Omental fat pad (tissue), 4 donors: ENCODE measurements around the gene CSAD. TPM values are rescaled to one million over a fixed set of nuclear protein-coding genes. Genes with fewer than 3 reads are reported as not detected.

Source experiments
- ATAC-seq: fragments of 150-250 bp; one replicate; pipeline ENCODE4 v1.9.1; 2016; ENCODE audit warnings: mild to moderate bottlenecking, moderate library complexity; ENCODE audit not compliant: low FRiP score
- DNase-seq: peaks from one replicate; pipeline ENCODE4 v3.0.0-alpha.2; 2019; ENCODE audit warnings: low spot score
- total RNA-seq, 4 donors: library from RNA; depleted of rRNA; stranded (reverse); fragments of >200 nt; gene quantifications; one replicate each; pipeline ENCODE4 v1.1.0, GENCODE V29; 2016
- TF ChIP-seq, protein P1 (sequence below), 3 donors: fragments of 450-650 bp; IDR thresholded peaks; one replicate each; pipeline ENCODE4 v1.5.1; 2016 to 2017; ENCODE audit warnings: antibody characterized with exemption in 3 of 3, mild to moderate bottlenecking in 3 of 3, moderate library complexity in 2 of 3

Gene CSAD
- total RNA-seq, 4 donors from 2014 or later = 71.1 to 118 (median 81.7) TPM

DNA sequence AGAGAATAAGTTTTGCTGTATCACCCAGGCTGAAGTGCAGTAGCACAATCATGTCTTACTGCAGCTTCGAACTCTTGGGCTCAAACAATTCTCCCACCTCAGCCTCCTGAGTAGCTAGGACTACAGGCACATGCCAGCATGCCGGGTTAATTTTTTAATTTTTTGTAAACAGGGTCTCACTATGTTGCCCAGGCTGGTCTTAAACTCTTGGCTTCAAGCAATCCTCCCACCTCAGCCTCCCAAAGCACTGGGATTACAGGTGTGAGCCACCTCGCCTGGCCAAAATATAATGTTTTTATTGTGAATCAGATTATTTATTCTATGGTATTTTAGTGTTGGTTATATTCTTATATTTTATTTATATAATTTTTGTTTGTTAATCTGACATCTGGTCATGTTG lies 4.0 kb downstream of the CSAD start:
- DNase-seq (no peak), ATAC-seq (no peak)
- TF ChIP-seq, protein P1, sequence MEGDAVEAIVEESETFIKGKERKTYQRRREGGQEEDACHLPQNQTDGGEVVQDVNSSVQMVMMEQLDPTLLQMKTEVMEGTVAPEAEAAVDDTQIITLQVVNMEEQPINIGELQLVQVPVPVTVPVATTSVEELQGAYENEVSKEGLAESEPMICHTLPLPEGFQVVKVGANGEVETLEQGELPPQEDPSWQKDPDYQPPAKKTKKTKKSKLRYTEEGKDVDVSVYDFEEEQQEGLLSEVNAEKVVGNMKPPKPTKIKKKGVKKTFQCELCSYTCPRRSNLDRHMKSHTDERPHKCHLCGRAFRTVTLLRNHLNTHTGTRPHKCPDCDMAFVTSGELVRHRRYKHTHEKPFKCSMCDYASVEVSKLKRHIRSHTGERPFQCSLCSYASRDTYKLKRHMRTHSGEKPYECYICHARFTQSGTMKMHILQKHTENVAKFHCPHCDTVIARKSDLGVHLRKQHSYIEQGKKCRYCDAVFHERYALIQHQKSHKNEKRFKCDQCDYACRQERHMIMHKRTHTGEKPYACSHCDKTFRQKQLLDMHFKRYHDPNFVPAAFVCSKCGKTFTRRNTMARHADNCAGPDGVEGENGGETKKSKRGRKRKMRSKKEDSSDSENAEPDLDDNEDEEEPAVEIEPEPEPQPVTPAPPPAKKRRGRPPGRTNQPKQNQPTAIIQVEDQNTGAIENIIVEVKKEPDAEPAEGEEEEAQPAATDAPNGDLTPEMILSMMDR (IDR thresholded peaks at IDR 0.05) = no peak

DNA sequence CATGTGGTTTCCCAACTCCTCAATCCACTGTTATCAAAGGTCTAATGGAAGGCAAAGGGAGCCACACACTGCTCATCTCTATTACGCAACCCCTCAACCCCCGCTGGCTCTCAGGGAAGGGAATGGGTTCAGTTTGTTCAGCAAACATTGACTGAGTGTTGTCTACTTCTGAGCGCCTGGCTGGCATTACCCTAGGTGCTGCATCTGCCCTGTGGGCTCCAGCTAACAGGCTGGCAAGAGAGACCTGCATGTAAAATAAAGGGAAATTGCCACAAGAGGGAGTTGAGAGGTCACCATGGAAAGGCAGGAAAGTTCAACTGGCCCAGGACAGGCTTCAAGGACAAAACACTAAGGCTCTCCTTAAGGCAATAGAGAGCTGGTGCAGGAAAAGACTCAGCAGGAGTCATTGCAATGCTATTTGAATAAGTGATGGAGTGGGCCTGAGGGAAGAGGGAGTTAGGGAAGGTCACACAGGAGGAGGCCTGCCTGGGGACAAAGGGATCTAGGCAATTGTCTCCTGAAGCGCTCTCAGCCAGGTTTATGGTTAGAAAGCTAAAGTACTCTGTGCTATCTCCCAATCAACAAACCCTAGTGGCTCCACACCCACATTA lies 5.7 kb downstream of the CSAD start:
- DNase-seq (no peak), ATAC-seq (peak; percentile 50)
- TF ChIP-seq, protein P1 (IDR thresholded peaks at IDR 0.05) = no peak

DNA sequence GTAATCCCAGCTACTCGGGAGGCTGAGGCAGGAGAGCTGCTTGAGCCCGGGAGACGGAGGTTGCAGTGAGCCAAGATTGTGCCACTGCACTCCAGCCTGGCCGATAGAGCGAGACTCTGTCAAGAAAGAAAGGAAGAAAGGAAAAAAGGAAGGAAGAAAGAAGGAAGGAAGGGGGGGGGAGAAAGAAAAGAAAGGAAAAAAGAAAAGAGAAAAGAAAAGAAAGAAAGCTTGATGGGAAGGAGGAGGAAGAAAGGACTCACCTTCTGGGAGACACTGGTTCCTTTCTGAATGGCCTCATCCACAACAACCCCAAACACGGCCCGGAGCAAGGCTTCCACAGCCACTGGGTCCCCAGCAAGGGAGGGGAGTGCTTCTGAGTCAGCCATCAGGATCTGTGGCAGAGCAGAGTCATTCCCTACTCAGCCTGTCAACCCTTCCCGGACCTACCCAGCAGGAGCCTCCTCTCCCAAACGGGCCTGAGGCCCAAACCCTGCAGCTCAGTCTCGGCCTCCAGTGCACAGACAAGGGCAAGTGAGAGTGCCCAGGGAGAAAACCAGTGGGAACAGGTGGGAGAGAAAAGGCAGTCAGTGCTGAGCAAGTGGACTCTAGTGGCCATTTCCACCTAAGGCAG lies 7.5 kb downstream of the CSAD start:
- no peak for ATAC-seq
- DNase-seq = no peak

DNA sequence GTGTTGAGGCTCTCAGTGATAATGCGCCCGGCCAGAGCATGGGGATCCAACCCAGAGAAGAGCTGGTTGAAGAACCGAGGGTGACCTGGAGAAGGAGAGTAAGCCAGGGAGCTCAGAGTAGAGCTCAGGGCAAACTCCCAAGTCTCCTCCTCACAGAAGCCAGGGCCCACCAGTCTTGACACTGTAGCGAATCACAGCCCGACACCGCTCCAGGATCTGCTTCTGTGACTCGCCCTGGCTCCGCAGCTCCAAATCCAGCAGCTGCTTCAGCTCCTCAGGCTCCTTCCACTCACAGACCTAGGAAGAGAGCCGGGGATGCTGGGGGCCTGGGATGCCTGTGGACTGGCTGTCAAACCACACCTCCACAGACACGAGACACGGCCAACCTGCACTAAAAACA lies 8.4 kb downstream of the CSAD start:
- TF ChIP-seq, protein P1 (IDR thresholded peaks at IDR 0.05) = no peak
- ATAC-seq = no peak
- no peak for DNase-seq

More for the DNA sequence above, 7.5 kb downstream of the CSAD start:
- TF ChIP-seq, protein P1 (IDR thresholded peaks at IDR 0.05) = no peak

DNA sequence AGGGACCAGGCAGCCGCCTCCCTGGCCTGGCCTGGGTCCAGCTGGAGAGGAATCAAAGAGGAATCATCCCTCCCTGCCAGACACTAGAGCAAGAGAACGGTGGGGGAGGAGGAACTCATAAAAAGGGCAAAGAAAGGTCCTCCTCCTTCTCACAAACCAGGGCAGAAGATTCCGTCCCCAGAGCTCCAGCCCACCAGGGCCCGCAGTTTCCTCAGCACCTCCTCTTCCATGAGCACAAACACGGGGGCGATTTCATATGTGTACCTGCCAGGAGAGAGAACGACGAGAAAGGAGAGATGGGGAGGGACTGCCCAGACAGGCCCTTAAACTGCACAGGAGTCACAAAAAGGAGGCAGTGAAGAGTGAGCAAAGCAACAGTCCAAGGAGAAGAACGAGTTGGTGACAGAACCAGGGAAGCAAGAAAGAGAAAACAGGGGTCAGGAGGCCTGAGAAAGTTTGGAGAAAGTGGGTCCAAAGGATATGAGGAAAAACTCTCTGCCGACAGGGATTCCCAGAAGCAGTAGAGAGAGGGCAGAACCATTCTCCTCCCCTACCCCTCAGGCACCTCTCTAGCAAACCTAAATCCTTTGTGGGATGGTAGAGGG lies 8.9 kb downstream of the CSAD start:
- no peak for DNase-seq
- no peak for ATAC-seq
- TF ChIP-seq, protein P1 (IDR thresholded peaks at IDR 0.05) = no peak

DNA sequence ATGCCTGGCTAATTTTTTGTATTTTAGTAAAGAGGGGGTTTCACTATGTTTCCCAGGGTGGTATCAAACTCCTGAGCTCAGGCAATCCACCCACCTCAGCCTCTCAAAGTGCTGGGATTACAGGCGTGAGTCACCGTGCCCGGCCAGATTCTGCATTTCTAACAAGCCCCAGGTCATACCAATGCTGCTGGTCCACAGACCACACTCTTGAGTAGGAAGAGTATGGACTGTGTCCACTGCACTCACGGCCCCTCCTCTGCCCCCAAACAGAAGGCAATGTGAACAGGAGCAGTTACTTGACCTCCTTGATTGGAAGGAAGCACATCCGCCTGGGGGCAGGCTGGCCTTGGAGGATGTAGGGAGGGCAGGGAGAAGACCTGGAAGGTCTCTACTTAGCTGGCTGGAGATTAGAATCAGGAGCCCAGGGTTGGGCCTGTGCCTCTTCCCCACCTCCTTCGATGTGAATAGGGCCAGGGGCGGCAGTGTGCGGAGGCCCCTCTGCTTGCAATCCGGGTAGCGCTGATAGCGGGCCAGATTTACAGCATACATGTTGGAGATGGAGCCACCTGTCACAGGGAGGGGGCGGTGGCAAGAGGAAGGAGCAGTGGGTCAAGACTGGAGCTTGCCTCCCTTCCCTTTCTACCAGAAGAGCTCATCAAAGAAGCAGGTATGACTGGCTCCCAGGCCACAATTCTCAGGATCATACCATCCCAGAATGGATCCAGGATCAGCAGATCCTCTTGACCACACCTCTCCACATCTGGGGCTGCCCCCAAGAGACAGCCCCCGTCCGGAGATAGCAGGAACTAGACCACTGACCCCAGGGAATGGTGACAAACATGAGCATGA lies 9.6 kb downstream of the CSAD start:
- no peak for ATAC-seq
- TF ChIP-seq, protein P1 (IDR thresholded peaks at IDR 0.05) = no peak
- DNase-seq = no peak
